ENCODE data around the gene NUP93.
A peak's percentile ranks its signal among the peaks of the same experiment; 100 is the strongest.

NUP93 gene

GRCh38 chr16:56828647-56829046 lies 98.7 kb downstream of the NUP93 start:
- H3K4me3 ChIP-seq (ENCODE audit: low read depth, low read length): no peak overlapping the region
- no peak for DNase-seq (ENCODE audit: low read depth)
- no peak for TF ChIP-seq MYC (IDR thresholded peaks at IDR 0.05; ENCODE audit: low read depth, low read length)
- no peak for TF ChIP-seq POLR2A (IDR thresholded peaks at IDR 0.05; ENCODE audit: extremely low read depth, insufficient read length)
- TF ChIP-seq CTCF (IDR thresholded peaks at IDR 0.05; ENCODE audit: low read depth, low read length): no peak
- TF ChIP-seq MAX (IDR thresholded peaks at IDR 0.05; ENCODE audit: low read depth, low read length): no peak

- no peak for DNase-seq (ENCODE audit: low read depth)
- TF ChIP-seq MAX (IDR thresholded peaks at IDR 0.05; ENCODE audit: low read depth, low read length) (no peak), MYC (IDR thresholded peaks at IDR 0.05; ENCODE audit: low read depth, low read length) (no peak)
- H3K4me3 ChIP-seq (ENCODE audit: low read depth, low read length): no peak overlapping the region
Measured at GRCh38 chr16:56830669-56831068, 100.7 kb downstream of the NUP93 start.

- TF ChIP-seq MYC (IDR thresholded peaks at IDR 0.05; ENCODE audit: low read depth, low read length) (no peak), POLR2A (IDR thresholded peaks at IDR 0.05; ENCODE audit: extremely low read depth, insufficient read length) (no peak), MAX (IDR thresholded peaks at IDR 0.05; ENCODE audit: low read depth, low read length) (no peak), CTCF (IDR thresholded peaks at IDR 0.05; ENCODE audit: low read depth, low read length) (no peak)
- no peak for DNase-seq (ENCODE audit: low read depth)
- H3K4me3 ChIP-seq (ENCODE audit: low read depth, low read length): no peak overlapping the region
Measured at GRCh38 chr16:56832768-56833167, 102.8 kb downstream of the NUP93 start.

- TF ChIP-seq CTCF (IDR thresholded peaks at IDR 0.05; ENCODE audit: low read depth, low read length): no peak
- no peak for TF ChIP-seq MYC (IDR thresholded peaks at IDR 0.05; ENCODE audit: low read depth, low read length)
- no peak for TF ChIP-seq MAX (IDR thresholded peaks at IDR 0.05; ENCODE audit: low read depth, low read length)
- TF ChIP-seq POLR2A (IDR thresholded peaks at IDR 0.05; ENCODE audit: extremely low read depth, insufficient read length): no peak
- no peak overlapping the region for H3K4me3 ChIP-seq (ENCODE audit: low read depth, low read length)
- DNase-seq (ENCODE audit: low read depth): peak; percentile 65
Measured at GRCh38 chr16:56833243-56833970, 103.5 kb downstream of the NUP93 start.

GRCh38 chr16:56835320-56835719 lies 105.4 kb downstream of the NUP93 start:
- H3K4me3 ChIP-seq (ENCODE audit: low read depth, low read length): no peak overlapping the region
- DNase-seq (ENCODE audit: low read depth): no peak
- TF ChIP-seq MYC (IDR thresholded peaks at IDR 0.05; ENCODE audit: low read depth, low read length) (no peak), CTCF (IDR thresholded peaks at IDR 0.05; ENCODE audit: low read depth, low read length) (no peak)

GRCh38 chr16:56836410-56837230 lies 106.7 kb downstream of the NUP93 start:
- no peak for DNase-seq (ENCODE audit: low read depth)
- H3K4me3 ChIP-seq (ENCODE audit: low read depth, low read length): no peak overlapping the region
- TF ChIP-seq MYC (IDR thresholded peaks at IDR 0.05; ENCODE audit: low read depth, low read length) (no peak), MAX (IDR thresholded peaks at IDR 0.05; ENCODE audit: low read depth, low read length) (no peak), CTCF (IDR thresholded peaks at IDR 0.05; ENCODE audit: low read depth, low read length) (no peak), POLR2A (IDR thresholded peaks at IDR 0.05; ENCODE audit: extremely low read depth, insufficient read length) (no peak)
